ENCODE data around the gene ALAS1. TPM values are rescaled to one million over a fixed set of nuclear protein-coding genes. Genes with fewer than 3 reads are reported as not detected.

ALAS1 gene
- total RNA-seq, 1 experiment from 2014 or later, result 89.4 TPM

GRCh38 chr3:52238193-52238760 lies 40.3 kb downstream of the ALAS1 start:
- ChIA-PET CTCF (no interaction called here), POLR2A (interaction anchor here (0.7 kb wide), 1 partner anchor 114 kb away, joined by 9 read pairs; no protein-coding TSS in a partner anchor)
- intact Hi-C loops (cut with micrococcal nuclease; ENCODE audit: unreplicated experiment), result loop anchor here (10.0 kb wide), 1 partner anchor 97 kb away; no protein-coding TSS in a partner anchor
- ATAC-seq (peak; percentile 15), DNase-seq (ENCODE audit: low read depth, low spot score) (no peak)
- H3K27ac ChIP-seq (ENCODE audit: low read length), result peak overlapping the region; percentile 83
- no peak for TF ChIP-seq POLR2AphosphoS5 (IDR thresholded peaks at IDR 0.05; ENCODE audit: low read depth, low read length)
- TF ChIP-seq TCF7L2 (IDR thresholded peaks at IDR 0.05; ENCODE audit: low read depth, low read length), result no peak
- no peak for TF ChIP-seq SIN3A (IDR thresholded peaks at IDR 0.05; ENCODE audit: borderline replicate concordance, insufficient read depth, low read depth, low read length)
- TF ChIP-seq REST (IDR thresholded peaks at IDR 0.05; ENCODE audit: insufficient read depth in 1 of 2, low read depth in 2 of 2, low read length in 1 of 2), result no peak
- no peak for TF ChIP-seq CTCF (IDR thresholded peaks at IDR 0.05)
- peaks cover 7% of the 10 kb centered on the region; the same call in 1 of the 2 replicates for H3K36me3 ChIP-seq (ENCODE audit: control insufficient read depth, insufficient read depth, low read length)
- H3K27me3 ChIP-seq (ENCODE audit: control insufficient read depth, insufficient read depth, low read length), result no peaks in the 10 kb centered on the region
- BruUV-seq (replicated peaks), result TSS peak; percentile 86
- H3K4me1 ChIP-seq (ENCODE audit: control insufficient read depth, insufficient read depth, low read length), result peaks cover 25% of the 10 kb centered on the region
- H3K4me3 ChIP-seq (ENCODE audit: low read depth in 2 of 2, low read length in 2 of 2), result peak overlapping the region; percentile 80 to 86
- H3K9me3 ChIP-seq (ENCODE audit: control insufficient read depth, insufficient read depth, low read depth, low read length), result no peaks in the 10 kb centered on the region
- in situ Hi-C loops (cut with HindIII; ENCODE audit: low pct_unique_long_range_greater_than_20kb, low sequenced_read_pairs), result no loop called here

- intact Hi-C loops (cut with micrococcal nuclease; ENCODE audit: unreplicated experiment) (loop anchor here (10.0 kb wide), 1 partner anchor 96 kb away; no protein-coding TSS in a partner anchor), in situ Hi-C loops (cut with HindIII; ENCODE audit: low pct_unique_long_range_greater_than_20kb, low sequenced_read_pairs) (no loop called here)
- ChIA-PET CTCF (no interaction called here), POLR2A (interaction anchor here (0.7 kb wide), 1 partner anchor 113 kb away, joined by 9 read pairs; no protein-coding TSS in a partner anchor)
- Histone ChIP-seq H3K36me3 (ENCODE audit: control insufficient read depth, insufficient read depth, low read length) (peaks cover 7% of the 10 kb centered on the region; the same call in 1 of the 2 replicates), H3K27ac (ENCODE audit: low read length) (peak within 1 kb of the TSS; percentile 83), H3K4me3 (ENCODE audit: low read depth in 2 of 2, low read length in 2 of 2) (peak within 1 kb of the TSS; percentile 80 to 86), H3K9me3 (ENCODE audit: control insufficient read depth, insufficient read depth, low read depth, low read length) (no peaks in the 10 kb centered on the region), H3K4me1 (ENCODE audit: control insufficient read depth, insufficient read depth, low read length) (peaks cover 25% of the 10 kb centered on the region), H3K27me3 (ENCODE audit: control insufficient read depth, insufficient read depth, low read length) (no peaks in the 10 kb centered on the region)
- TF ChIP-seq CTCF (IDR thresholded peaks at IDR 0.05), result no peak
- TF ChIP-seq POLR2AphosphoS5 (IDR thresholded peaks at IDR 0.05; ENCODE audit: low read depth, low read length), result peak; percentile 58; the same call in 1 of the 2 replicates
- BruUV-seq (replicated peaks), result TSS peak; percentile 90
- ATAC-seq (peak; percentile 88), DNase-seq (ENCODE audit: low read depth, low spot score) (no peak)
These were observed 41.1 kb downstream of the ALAS1 start, which contains the start of gene TWF2 for GRCh38 chr3:52238761-52239701. Gene TWF2 (minus strand): TSS chr3:52239158. CDS start chr3:52239016, 142 bp downstream.
